GM21619 (cell line): ENCODE data around the gene ARID4B.

Experiments used
- ATAC-seq: cut with Tn5 transposase; IDR thresholded peaks from one replicate; pipeline ENCODE4 v1.9.1; 2021; ENCODE audit not compliant: unreplicated experiment

The ARID4B gene

GRCh38 chr1:235129774-235130570 lies 198.0 kb downstream of the ARID4B start:
- no peak for ATAC-seq

- peak; percentile 95 for ATAC-seq
Measured at GRCh38 chr1:235128456-235129328, 199.3 kb downstream of the ARID4B start, which contains the start of gene TOMM20. TSS of gene TOMM20 (minus strand) at chr1:235128837. CDS start at chr1:235128715, 122 bp downstream.

GRCh38 chr1:235127732-235128455 lies 200.1 kb downstream of the ARID4B start:
- no peak for ATAC-seq

- ATAC-seq, result no peak
Measured at GRCh38 chr1:235127203-235127602, 200.8 kb downstream of the ARID4B start.

GRCh38 chr1:235124665-235125064 lies 203.3 kb downstream of the ARID4B start:
- no peak for ATAC-seq

GRCh38 chr1:235124111-235124510 lies 203.9 kb downstream of the ARID4B start:
- no peak for ATAC-seq

- ATAC-seq, result no peak
Measured at GRCh38 chr1:235122348-235122747, 205.6 kb downstream of the ARID4B start.
